LNCaP clone FGC (cell line): ENCODE results near the gene ARHGEF12.

Source experiments
- DNase-seq: peaks from one replicate; pipeline ENCODE4 v3.0.0-alpha.2; 2011; ENCODE audit warnings: low read depth
- H3K4me3 ChIP-seq: 2 replicates; pipeline ENCODE4 v1.5.1; 2011; ENCODE audit warnings: mild to moderate bottlenecking, low read depth, low read length, control low read depth
- CTCF ChIP-seq: IDR thresholded peaks from 2 replicates; pipeline ENCODE4 v1.5.1; 2012; ENCODE audit warnings: mild to moderate bottlenecking; ENCODE audit not compliant: control insufficient read depth, insufficient read depth; ENCODE audit errors: extremely low read depth

Gene ARHGEF12

GRCh38 chr11:120537996-120538395 lies 201.8 kb downstream of the ARHGEF12 start:
- H3K4me3 ChIP-seq = no peak overlapping the region
- no peak for DNase-seq
- no peak for TF ChIP-seq CTCF

DNA sequence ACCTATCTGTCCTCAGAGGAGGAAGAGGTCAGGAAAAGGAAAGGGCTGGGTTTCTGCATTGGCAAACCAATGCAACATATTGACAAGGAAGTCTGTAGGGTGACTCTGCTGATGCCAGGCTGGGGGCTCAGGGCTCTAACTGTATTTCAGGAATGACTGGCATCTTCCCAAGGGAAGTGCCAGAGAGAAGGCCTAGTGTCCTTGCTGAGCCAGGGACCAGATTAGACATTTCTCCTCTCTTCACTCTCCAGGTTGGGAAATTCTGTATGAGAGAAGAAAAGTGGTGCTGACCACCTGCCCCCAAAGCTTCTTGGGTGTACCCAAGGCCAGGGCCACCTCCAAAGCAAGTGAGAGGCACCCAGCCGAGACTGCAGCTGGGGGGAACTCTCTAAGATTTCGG lies 202.5 kb downstream of the ARHGEF12 start:
- no peak for DNase-seq
- no peak overlapping the region for H3K4me3 ChIP-seq
- no peak for TF ChIP-seq CTCF
